HG03442 (cell line): ENCODE results near the gene EDAR.

Source experiments
- ATAC-seq: cut with Tn5 transposase; IDR thresholded peaks from one replicate; pipeline ENCODE4 v1.9.1; 2021; ENCODE audit warnings: mild to moderate bottlenecking, moderate library complexity; ENCODE audit not compliant: unreplicated experiment

EDAR gene

GRCh38 chr2:108969856-108970255 is 19.2 kb downstream of the EDAR start:
- no peak for ATAC-seq

GRCh38 chr2:108968619-108969018 is 20.4 kb downstream of the EDAR start:
- no peak for ATAC-seq

DNA sequence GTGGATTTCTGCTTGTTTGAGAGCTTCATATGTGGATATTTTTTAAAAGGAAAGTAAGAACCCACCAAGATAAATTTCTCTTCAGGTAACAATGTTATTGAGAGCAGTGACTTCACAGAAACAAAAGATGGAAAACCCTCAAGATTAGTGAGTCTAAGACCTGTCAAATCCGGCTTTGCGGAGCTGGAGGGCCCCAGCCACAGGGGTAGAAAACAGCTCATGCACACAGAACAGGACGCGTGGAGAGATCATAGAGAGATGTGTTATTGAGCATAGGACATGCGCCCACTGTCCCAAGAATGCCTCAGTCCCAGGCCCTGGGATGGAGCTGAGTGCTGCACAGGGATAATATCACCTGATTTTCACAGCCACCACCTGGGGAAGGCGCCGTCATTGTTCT is 21.3 kb downstream of the EDAR start:
- no peak for ATAC-seq

GRCh38 chr2:108965540-108966289 is 23.3 kb downstream of the EDAR start:
- no peak for ATAC-seq

DNA sequence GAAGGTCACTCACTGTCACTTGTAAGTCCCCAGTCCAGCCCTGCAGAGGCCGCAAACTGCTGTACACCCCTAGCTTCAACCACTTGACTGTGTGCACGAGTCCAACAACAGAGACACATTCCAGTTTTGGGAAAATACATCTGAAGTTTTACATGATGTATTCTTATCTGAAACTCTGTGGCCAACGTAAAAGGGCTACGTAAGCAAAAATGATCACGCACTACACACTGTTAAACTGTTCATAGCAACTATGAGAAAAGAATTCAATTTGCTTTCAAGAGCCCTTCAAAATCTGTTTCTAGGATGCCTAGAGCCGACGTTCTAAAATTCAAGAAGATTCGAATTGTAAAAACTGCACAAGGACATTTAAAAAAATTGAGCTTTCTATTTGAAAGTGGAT is 26.0 kb downstream of the EDAR start:
- no peak for ATAC-seq

DNA sequence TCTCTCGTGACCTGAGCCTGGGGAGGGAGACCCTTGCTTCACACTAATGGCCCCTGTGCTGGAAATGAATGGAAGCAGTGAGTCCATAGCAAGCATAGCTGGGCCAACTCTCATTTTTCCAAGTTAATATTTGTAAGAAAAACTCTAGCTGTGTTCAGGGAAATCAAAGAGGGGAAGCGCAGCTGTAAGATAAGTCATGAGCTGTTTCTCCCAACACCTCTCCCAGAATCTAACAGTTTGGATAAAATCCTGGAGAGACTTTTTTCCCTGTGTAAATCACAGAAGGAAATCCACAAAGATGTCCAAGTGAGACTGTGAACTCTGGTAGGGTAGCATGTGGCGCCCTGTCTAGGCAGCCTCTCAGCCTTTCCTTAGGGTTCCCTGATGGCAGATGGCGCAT is 27.2 kb downstream of the EDAR start:
- ATAC-seq: no peak

GRCh38 chr2:108960006-108960405 is 29.0 kb downstream of the EDAR start:
- ATAC-seq: no peak

DNA sequence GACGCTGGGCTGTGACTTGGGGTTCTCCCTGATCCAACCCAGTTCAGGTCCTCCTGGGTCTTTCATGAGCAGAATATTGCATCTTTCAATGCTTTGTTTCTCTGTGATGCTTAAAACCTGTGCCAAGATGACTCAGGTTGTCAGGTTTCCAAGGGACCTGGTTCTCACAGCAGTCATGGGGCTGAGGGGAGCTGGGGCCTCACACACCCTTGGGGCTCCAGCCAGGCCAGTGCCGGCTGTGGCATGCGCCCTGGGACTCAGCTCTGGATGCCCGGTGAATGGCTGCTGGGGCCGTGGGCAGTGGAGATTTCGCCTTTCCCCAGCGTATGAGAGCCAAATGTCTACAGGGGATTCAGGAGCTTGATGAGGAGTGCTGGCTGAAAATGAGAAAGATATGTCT is 29.6 kb downstream of the EDAR start:
- ATAC-seq: no peak

DNA sequence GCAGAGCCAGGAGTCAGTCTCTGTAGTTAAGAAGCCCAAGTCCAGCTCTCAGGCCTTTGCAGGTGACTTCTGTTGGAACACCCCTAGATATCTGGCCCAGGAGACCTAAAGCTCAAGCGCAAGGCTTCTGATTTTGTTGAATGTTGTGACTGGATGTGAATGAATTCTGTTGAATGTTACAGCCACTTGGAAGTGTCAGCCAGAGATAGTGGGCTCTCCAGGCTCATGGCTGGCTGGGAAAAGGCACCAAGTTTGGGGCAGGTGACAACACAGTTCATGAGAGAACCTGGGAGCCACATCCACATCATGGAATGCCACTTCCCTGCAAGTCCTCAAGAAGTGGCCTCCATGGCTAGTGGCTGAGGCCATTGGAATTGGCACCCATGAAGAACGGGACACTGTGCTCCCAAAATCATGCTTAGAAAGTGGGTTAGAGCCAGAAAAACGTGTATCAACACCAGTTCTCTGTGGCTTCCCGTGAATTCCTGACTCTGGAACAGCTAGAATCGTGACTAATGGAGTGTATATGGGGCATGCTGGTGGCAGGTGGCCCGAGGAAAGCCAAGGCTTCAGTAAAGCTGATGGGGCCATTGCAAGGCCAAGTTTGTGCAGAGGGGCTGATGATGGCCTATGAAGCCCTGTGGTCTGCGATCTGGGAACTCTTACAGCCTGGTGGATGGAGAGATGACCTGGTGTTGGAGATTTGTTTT is 30.2 kb downstream of the EDAR start:
- ATAC-seq: no peak

GRCh38 chr2:108958002-108958401 is 31.0 kb downstream of the EDAR start:
- ATAC-seq: no peak

- no peak for ATAC-seq
Observed at GRCh38 chr2:108956375-108956774, 32.6 kb downstream of the EDAR start.

DNA sequence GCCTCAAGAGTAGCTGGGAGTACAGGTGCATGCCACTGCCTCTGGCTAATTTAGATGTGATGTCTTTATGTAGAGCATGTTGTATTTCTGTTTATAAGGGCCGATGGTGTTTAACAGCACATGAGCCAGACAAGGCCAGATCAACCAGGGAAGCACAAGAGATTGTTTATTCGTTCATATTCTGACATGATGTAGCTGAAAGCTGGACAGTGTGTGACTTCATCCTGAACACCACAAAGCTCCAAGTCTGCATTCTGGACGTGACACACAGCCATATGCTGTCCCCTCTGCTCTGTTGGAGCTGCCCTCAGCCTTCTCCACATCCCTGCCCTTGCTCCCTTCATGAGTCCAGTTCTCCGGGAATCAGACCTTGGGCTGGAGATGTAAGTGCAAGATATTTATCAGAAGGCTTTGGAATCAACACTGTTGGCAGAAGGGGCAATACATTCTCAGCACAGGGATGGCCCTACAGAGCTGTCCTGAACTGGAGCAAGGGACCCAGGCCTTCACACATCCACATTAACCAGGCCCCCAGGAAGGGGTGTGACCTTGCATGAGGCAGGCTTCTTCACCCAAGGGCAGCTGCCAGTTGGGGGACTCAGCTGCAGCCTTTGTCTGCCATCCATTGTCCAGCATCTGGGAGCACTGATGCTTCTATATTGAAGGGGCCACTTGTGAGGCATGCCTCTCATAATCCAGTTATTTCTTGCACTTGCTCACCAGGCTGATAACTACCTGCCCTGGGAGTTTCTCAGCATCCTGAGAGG is 38.5 kb downstream of the EDAR start:
- ATAC-seq: no peak

GRCh38 chr2:108949316-108950239 is 39.4 kb downstream of the EDAR start:
- no peak for ATAC-seq

DNA sequence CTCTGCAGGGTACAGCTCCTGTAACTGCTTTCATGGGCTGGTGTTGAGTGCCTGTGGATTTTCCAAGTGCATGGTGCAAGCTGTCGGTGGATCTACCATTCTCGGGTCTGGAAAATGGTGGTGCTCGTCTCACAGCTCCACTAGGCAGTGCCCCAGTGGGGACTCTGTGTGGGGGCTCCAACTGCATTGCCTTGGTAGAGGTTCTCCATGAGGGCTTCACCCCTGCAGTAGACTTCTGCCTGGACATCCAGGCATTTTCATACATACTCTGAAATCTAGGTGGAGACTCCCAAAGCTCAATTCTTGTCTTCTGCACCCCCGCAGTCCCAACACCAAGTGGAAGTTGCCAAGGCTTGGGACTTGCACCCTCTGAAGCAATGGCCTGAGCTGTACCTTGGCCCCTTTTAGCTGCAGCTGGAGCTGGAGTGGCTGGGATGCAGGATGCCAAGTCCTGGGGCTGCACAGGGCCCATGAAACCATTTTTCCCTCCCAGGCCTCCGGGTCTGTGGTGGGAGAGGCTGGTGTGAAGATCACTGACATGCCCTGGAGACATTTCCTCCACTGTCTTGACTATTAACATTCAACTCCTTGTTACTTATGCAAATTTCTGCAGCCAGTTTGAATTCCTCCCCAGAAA is 41.6 kb downstream of the EDAR start:
- no peak for ATAC-seq

DNA sequence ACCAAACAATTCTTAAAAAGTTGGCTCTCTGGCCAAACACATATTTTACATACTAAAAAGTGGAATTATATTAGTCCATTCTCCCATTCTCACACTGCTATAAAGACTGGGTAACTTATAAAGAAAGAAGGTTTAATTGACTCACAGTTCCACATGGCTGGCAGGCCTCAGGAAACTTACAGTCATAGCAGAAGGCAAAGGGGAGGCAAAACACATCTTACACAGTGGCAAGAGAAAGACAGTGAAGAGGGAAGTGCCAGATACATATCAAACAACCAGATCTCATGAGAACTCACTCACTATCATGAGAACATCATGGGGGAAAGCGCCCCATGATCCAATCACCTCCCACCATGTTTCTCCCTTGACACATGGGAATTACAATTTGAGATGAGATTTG is 42.6 kb downstream of the EDAR start:
- no peak for ATAC-seq

DNA sequence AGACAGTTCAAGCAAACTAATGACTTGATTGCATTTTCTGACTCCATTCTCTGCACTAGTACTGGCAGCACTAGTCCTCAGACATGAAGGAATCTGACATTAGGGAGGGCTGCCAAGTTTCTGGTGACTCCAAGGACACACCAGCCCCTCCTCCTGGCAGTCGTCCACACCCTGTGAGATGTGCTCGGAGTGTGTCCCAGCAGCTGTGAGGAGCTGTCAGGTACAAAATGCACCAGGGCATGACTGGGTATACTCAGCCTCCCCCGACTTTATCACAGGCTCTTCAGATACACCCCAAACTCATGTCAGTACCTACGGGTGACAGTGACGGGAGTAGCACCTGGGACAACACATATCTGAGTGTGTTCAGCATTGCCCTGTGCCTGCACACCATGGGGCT is 43.1 kb downstream of the EDAR start:
- ATAC-seq: no peak

DNA sequence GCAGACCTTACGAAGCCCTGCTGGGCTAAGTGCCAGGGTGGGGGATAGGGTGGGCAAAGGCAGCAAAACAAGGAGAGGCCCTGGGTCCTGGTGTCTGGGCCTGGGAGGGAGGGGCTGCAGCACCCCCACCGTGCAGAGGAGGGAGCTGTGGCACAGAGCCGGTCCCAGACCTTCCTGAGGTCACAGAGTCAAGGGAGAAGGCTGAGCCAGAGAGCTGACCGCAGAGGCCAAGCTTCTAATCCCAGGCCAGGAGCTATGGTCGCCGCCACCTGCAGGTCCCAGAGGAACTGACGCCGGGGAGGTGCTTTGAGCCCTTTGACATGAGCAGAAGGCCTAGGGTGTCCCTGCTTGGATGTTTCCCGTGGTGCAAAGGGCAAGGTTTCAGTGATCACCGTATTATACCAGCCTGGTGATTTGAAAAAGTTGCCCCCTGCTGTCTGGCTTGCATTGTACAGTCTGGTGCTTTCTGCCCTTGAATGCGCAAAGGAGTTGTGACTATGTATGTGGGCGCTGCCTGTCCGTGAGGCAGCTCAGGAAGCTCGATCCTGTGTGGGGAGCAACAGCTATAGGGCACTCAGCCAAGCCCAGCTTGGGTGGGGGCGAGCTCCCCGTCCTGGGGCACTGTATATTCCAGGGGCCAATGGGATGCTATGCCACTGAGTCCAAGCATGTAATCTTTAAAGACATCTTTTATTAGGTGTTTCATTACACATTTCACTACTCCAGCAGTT is 44.3 kb downstream of the EDAR start:
- ATAC-seq: no peak

- ATAC-seq: no peak
Observed at GRCh38 chr2:108943751-108944150, 45.3 kb downstream of the EDAR start.

GRCh38 chr2:108942888-108943287 is 46.1 kb downstream of the EDAR start:
- no peak for ATAC-seq
